Endothelial cell of umbilical vein (primary cell): ENCODE measurements around the gene ABCA2. TPM values are rescaled to one million over a fixed set of nuclear protein-coding genes. Genes with fewer than 3 reads are reported as not detected.
A peak's percentile ranks its signal among the peaks of the same experiment; 100 is the strongest.

Source experiments
- BruUV-seq: library from RNA; stranded (reverse); fragments of 400-500 nt; replicated peaks from 2 replicates; lab custom pipeline; 2021; lab: Mats Ljungman, UMichigan
- CTCF ChIA-PET: fragments of 300-600, 350-600 bp; sonication (Branson Sonifier 250); formaldehyde crosslinking; loops from one replicate; lab custom pipeline; 2021; ENCODE audit warnings: antibody characterized with exemption, inconsistent platforms; lab: Charles Lee
- POLR2A ChIA-PET: fragments of 300-600, 350-600 bp; sonication (Branson Sonifier 250); formaldehyde crosslinking; loops from one replicate; lab custom pipeline; 2021; ENCODE audit warnings: antibody characterized with exemption, inconsistent platforms; lab: Charles Lee
- DNase-seq: peaks from one replicate; pipeline ENCODE4 v3.0.0-alpha.2; 2011; ENCODE audit warnings: low read depth, low spot score
- FAIRE-seq: peaks from 2 replicates; lab custom pipeline; 2011; peaks lifted over from hg19 to GRCh38; lab: Jason Lieb, UNC
- H2AFZ ChIP-seq: 2 replicates; pipeline ENCODE4 v1.6.0; 2012; ENCODE audit warnings: low read depth, low read length, control low read depth, inconsistent platforms
- H3K27ac ChIP-seq: 2 replicates; pipeline ENCODE4 v1.5.1; 2011; ENCODE audit warnings: low read depth, mild to moderate bottlenecking, control low read depth, low read length, moderate library complexity; ENCODE audit not compliant: insufficient read depth
- H3K27me3 ChIP-seq, 2 experiments: 2 replicates each; pipeline versions ENCODE4 v1.6.0 to v1.6.1; 2011; ENCODE audit warnings: low read length in 2 of 2, mixed read lengths in 1 of 2; ENCODE audit not compliant: control insufficient read depth in 2 of 2, insufficient read depth in 2 of 2
- H3K36me3 ChIP-seq, 2 experiments: 2 replicates in 1 of 2; 3 replicates in 1 of 2; pipeline ENCODE4 v1.5.1; 2011; ENCODE audit warnings: low read length in 2 of 2, mild to moderate bottlenecking in 1 of 2, moderate library complexity in 1 of 2; ENCODE audit not compliant: control insufficient read depth in 2 of 2, insufficient read depth in 2 of 2; ENCODE audit errors: extremely low read depth in 1 of 2
- H3K4me1 ChIP-seq: 3 replicates; pipeline ENCODE4 v1.5.1; 2011; ENCODE audit warnings: mild to moderate bottlenecking, low read length; ENCODE audit not compliant: control insufficient read depth, insufficient read depth; ENCODE audit errors: extremely low read depth
- H3K4me2 ChIP-seq: 2 replicates; pipeline ENCODE4 v1.6.1; 2011; ENCODE audit warnings: low read length, control low read depth, mixed read lengths; ENCODE audit not compliant: insufficient read depth
- H3K4me3 ChIP-seq, 3 experiments: fragments of 200-600 bp in 1 of 3; sonication (generic), shearing (Covaris generic) in 1 of 3; replicated peaks in 1 of 3; 2 replicates each; pipeline ENCODE4 v1.5.1; 2011 to 2016; ENCODE audit warnings: control low read depth in 3 of 3, low read length in 3 of 3, mild to moderate bottlenecking in 2 of 3, inconsistent platforms in 1 of 3, low read depth in 1 of 3, moderate library complexity in 1 of 3; ENCODE audit not compliant: insufficient read depth in 1 of 3
- H3K79me2 ChIP-seq: 2 replicates; pipeline ENCODE4 v1.6.0; 2012; ENCODE audit warnings: low read length, inconsistent platforms; ENCODE audit not compliant: control insufficient read depth, insufficient read depth
- H3K9ac ChIP-seq: replicated peaks from 2 replicates; pipeline ENCODE3; 2011; ENCODE audit warnings: low read length, control low read depth; ENCODE audit not compliant: insufficient read depth; ENCODE audit errors: extremely low read depth
- H3K9me1 ChIP-seq: replicated peaks from 3 replicates; pipeline ENCODE4 v1.6.0; 2011; ENCODE audit warnings: mild to moderate bottlenecking, low read length; ENCODE audit not compliant: control insufficient read depth, insufficient read depth; ENCODE audit errors: extremely low read depth
- H3K9me3 ChIP-seq: replicated peaks from 2 replicates; pipeline ENCODE4 v1.5.1; 2012; ENCODE audit warnings: low read length, inconsistent platforms; ENCODE audit not compliant: control insufficient read depth, insufficient read depth
- H4K20me1 ChIP-seq: replicated peaks from 2 replicates; pipeline ENCODE3; 2011; ENCODE audit warnings: mild to moderate bottlenecking, low read length; ENCODE audit not compliant: control insufficient read depth, insufficient read depth; ENCODE audit errors: extremely low read depth
- EZH2 ChIP-seq: IDR thresholded peaks from 2 replicates; pipeline ENCODE4 v1.6.1; 2012; ENCODE audit warnings: borderline replicate concordance, low read depth, mild to moderate bottlenecking, moderate library complexity, low read length, inconsistent platforms; ENCODE audit not compliant: severe bottlenecking
- FOS ChIP-seq: IDR thresholded peaks from 2 replicates; pipeline ENCODE4 v1.6.1; 2011; ENCODE audit warnings: mild to moderate bottlenecking, low read length, moderate library complexity, borderline replicate concordance; ENCODE audit not compliant: insufficient read depth
- GATA2 ChIP-seq: IDR thresholded peaks from 2 replicates; pipeline ENCODE4 v1.7.0; 2011; ENCODE audit warnings: low read depth, mild to moderate bottlenecking, moderate library complexity, mixed read lengths, low read length; ENCODE audit not compliant: insufficient read length, insufficient read depth
- JUN ChIP-seq: IDR thresholded peaks from 2 replicates; pipeline ENCODE4 v1.6.1; 2011; ENCODE audit warnings: borderline replicate concordance, low read depth; ENCODE audit not compliant: insufficient read length, insufficient read depth
- POLR2A ChIP-seq: IDR thresholded peaks from 2 replicates; pipeline ENCODE4 v1.6.1; 2012; ENCODE audit warnings: low read depth, mild to moderate bottlenecking, control low read depth, low read length
- POLR2AphosphoS5 ChIP-seq: IDR thresholded peaks from 2 replicates; pipeline ENCODE4 v1.6.1; 2012; ENCODE audit warnings: low read depth, mild to moderate bottlenecking, control low read depth, low read length, moderate library complexity; ENCODE audit not compliant: insufficient read depth
- dilution Hi-C: fragments of 300-500 bp; cut with MboI; formaldehyde crosslinking; loops from one replicate; pipeline ENCODE4 v1.15.0; 2019; ENCODE audit warnings: low sequenced_read_pairs; ENCODE audit not compliant: extremely low pct_ligation_motif_present
- intact Hi-C: fragments of 100-400 bp; cut with micrococcal nuclease; formaldehyde crosslinking; loops from one replicate; pipeline ENCODE4 v1.10.0; 2022
- polyA plus RNA-seq, 4 experiments: library from polyadenylated mRNA; depleted of rRNA in 3 of 4; stranded (reverse) in 3 of 4; unstranded in 1 of 4; fragments of >200 nt; gene quantifications; 2 replicates each; pipeline versions ENCODE4 v1.2.1 to v1.2.3, GENCODE V29; 2011 to 2012; ENCODE audit warnings: missing spikeins in 1 of 4
- total RNA-seq: library from RNA; stranded (reverse); gene quantifications from 2 replicates; pipeline ENCODE4 v1.2.3, GENCODE V29; 2021
- TF ChIP-seq, protein P1 (sequence below): IDR thresholded peaks from 2 replicates; pipeline ENCODE4 v1.6.1; 2011; ENCODE audit not compliant: insufficient read depth, insufficient read length

ABCA2 gene
- total and polyA plus RNA-seq, 2 donors (not counting 3 experiments of a cell fraction or from before 2014, with no cell fraction given), result 20.0 to 29.1 TPM

- no peaks in the 10 kb centered on the region for H3K9me1 ChIP-seq
- no peaks in the 10 kb centered on the region for H3K27me3 ChIP-seq
- dilution Hi-C loops, result no loop called here
- TF ChIP-seq POLR2A (peak; percentile 75), JUN (no peak), POLR2AphosphoS5 (peak; percentile 80), FOS (no peak)
- ChIA-PET CTCF (interaction anchor here (0.8 to 8.0 kb wide), 9 partner anchors 13 to 42 kb away, joined by 3 to 152 read pairs (median 5); partner anchors contain the start of genes ABCA2, MAN1B1 and NPDC1), POLR2A (interaction anchor here (0.9 kb wide), 1 partner anchor 16 kb away, joined by 4 read pairs; the partner anchor contains the start of gene MAN1B1)
- DNase-seq (peak; percentile 84), FAIRE-seq (peak; percentile 92)
- peaks cover 11% of the 10 kb centered on the region for H3K4me1 ChIP-seq
- no peak within 1 kb of the TSS for H3K27ac ChIP-seq
- H3K79me2 ChIP-seq, result peaks cover 9% of the 10 kb centered on the region
- TSS peak; percentile 17 for BruUV-seq
- H3K36me3 ChIP-seq, result no peaks in the 10 kb centered on the region
- H4K20me1 ChIP-seq, result no peaks in the 10 kb centered on the region
- intact Hi-C loops, result no loop called here
- H3K4me3 ChIP-seq, result peak within 1 kb of the TSS; percentile 37 to 49 (median 39)
- peak within 1 kb of the TSS; percentile 69 for H3K4me2 ChIP-seq
- no peak within 1 kb of the TSS for H3K9ac ChIP-seq
- H2AFZ ChIP-seq, result peak within 1 kb of the TSS; percentile 69
- no peaks in the 10 kb centered on the region for H3K9me3 ChIP-seq
Measured at GRCh38 chr9:137070201-137070905, 42.3 kb upstream of the ABCA2 start, which contains the start of gene SAPCD2. SAPCD2 (minus strand) TSS chr9:137070557; CDS start chr9:137070460, 97 bp downstream.

DNA sequence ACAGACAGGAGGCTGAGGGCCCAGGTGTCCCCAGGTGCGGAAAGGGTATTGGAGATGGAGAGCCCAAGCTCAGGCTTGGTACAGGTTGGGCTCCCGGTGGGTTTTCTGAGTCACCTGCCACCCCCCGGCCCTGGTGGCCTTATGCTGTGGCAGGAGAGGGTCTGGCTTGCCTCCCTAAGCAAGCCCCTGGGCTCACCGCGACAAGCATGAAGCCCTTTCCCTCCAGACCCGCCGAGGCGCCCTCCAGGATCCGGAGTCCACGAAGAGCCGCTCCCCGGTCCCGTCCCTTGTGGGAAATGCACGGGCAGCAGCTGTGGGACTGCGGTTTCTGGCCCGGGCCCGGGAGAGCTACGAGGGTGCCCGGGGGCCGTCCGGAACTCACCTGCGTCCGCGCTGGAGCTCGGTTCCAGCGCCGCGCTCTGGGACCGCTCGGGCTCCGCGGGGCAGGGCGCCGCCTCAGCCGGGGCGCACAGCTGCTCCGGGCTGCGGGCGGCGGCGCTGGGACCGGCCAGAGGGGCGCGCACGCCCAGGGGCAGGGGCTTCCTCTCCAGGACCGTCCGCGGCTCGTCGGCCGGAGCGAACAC lies 41.6 kb upstream of the ABCA2 start:
- dilution Hi-C loops (no loop called here), intact Hi-C loops (no loop called here)
- DNase-seq (no peak), FAIRE-seq (no peak)
- Histone ChIP-seq H3K27ac (no peak overlapping the region), H3K9ac (no peak overlapping the region), H3K4me3 (peak overlapping the region; percentile 37 to 49 (median 39)), H3K9me1 (no peaks in the 10 kb centered on the region), H3K9me3 (no peaks in the 10 kb centered on the region), H3K27me3 (no peaks in the 10 kb centered on the region), H3K4me2 (peak overlapping the region; percentile 69), H3K79me2 (peaks cover 9% of the 10 kb centered on the region), H3K4me1 (peaks cover 11% of the 10 kb centered on the region), H2AFZ (no peak overlapping the region), H3K36me3 (no peaks in the 10 kb centered on the region), H4K20me1 (no peaks in the 10 kb centered on the region)
- no peak for TF ChIP-seq POLR2A
- TF ChIP-seq GATA2, result no peak
- TF ChIP-seq, protein P1, sequence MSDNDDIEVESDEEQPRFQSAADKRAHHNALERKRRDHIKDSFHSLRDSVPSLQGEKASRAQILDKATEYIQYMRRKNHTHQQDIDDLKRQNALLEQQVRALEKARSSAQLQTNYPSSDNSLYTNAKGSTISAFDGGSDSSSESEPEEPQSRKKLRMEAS, result no peak
- TF ChIP-seq FOS, result no peak
- TF ChIP-seq EZH2, result no peak
- no peak for TF ChIP-seq JUN
- ChIA-PET POLR2A (interaction anchor here (0.9 kb wide), 1 partner anchor 17 kb away, joined by 4 read pairs; the partner anchor contains the start of gene MAN1B1), CTCF (interaction anchor here (1.0 to 8.0 kb wide), 8 partner anchors 14 to 122 kb away, joined by 3 to 152 read pairs (median 4); partner anchors contain the start of genes ABCA2 and NPDC1)
- no TSS peak for BruUV-seq
